SU-DHL-6 (cell line): ENCODE measurements around the gene LGALS9B.
"Not testable (repeated sequence)": the region's sequence is repeated elsewhere in the genome, so short reads cannot be mapped to it uniquely, and the experiment has no call there.

Experiments used
- CTCF ChIP-seq: fragments of 200-600 bp; sonication (generic); IDR thresholded peaks from one replicate; pipeline ENCODE4 v1.5.1; 2017; ENCODE audit warnings: antibody characterized with exemption, mild to moderate bottlenecking, low read length, moderate library complexity; ENCODE audit not compliant: insufficient read depth, poor library complexity, severe bottlenecking
- EZH2phosphoT487 ChIP-seq: fragments of 200-600 bp; sonication (generic), shearing (Covaris generic); conservative IDR thresholded peaks from 2 replicates; pipeline ENCODE4 v1.6.1; 2018; ENCODE audit warnings: mild to moderate bottlenecking, antibody characterized with exemption, low read length, moderate library complexity, mixed read lengths

GRCh38 chr17:20475137-20475831 lies 7.9 kb upstream of the LGALS9B start:
- TF ChIP-seq CTCF, EZH2phosphoT487: not testable (repeated sequence)
